Mesodermal cell (in vitro differentiated cells): ENCODE data around the gene KNDC1.

Experiments
- H3K27ac ChIP-seq: 2 replicates; pipeline ENCODE4 v1.7.0; 2013; ENCODE audit warnings: mild to moderate bottlenecking, low read depth, low read length, moderate library complexity; ENCODE audit not compliant: severe bottlenecking
- H3K36me3 ChIP-seq: 2 replicates; pipeline ENCODE4 v1.7.1; 2013; ENCODE audit warnings: mild to moderate bottlenecking, low read length, moderate library complexity; ENCODE audit not compliant: control insufficient read depth, insufficient read depth
- H3K4me1 ChIP-seq: one replicate; pipeline ENCODE4 v1.7.1; 2013; ENCODE audit warnings: mild to moderate bottlenecking, low read length; ENCODE audit not compliant: insufficient read depth, control insufficient read depth, poor library complexity, severe bottlenecking
- H3K4me3 ChIP-seq: 2 replicates; pipeline ENCODE4 v1.7.0; 2013; ENCODE audit warnings: low read length, control low read depth, mild to moderate bottlenecking; ENCODE audit not compliant: insufficient read depth, poor library complexity, severe bottlenecking; ENCODE audit errors: extremely low read depth
- H3K9me3 ChIP-seq: 2 replicates; pipeline ENCODE4 v1.7.1; 2013; ENCODE audit warnings: mild to moderate bottlenecking, low read length, moderate library complexity; ENCODE audit not compliant: control insufficient read depth
- WGBS, 2 experiments: methylation state at CpG; one replicate each; pipeline ENCODE4 v1.1.5; 2013; ENCODE audit warnings: missing lambda C conversion rate in 2 of 2; ENCODE audit not compliant: insufficient coverage in 2 of 2; 5-methylcytosine and 5-hydroxymethylcytosine counted together

The KNDC1 gene

GRCh38 chr10:133182791-133183645 is 23.0 kb downstream of the KNDC1 start:
- no peaks in the 10 kb centered on the region for H3K4me1 ChIP-seq
- H3K36me3 ChIP-seq: no peaks in the 10 kb centered on the region
- WGBS, 2 experiments: 95 to 96% methylated on average over 56 to 61 of the region's 66 CpGs

GRCh38 chr10:133183646-133184378 is 23.8 kb downstream of the KNDC1 start:
- Histone ChIP-seq H3K4me1 (no peaks in the 10 kb centered on the region), H3K9me3 (no peaks in the 10 kb centered on the region), H3K27ac (no peak overlapping the region), H3K36me3 (no peaks in the 10 kb centered on the region), H3K4me3 (no peak overlapping the region)
- 88 to 92% methylated on average over 20 to 21 of the region's 21 CpGs for WGBS, 2 experiments

More at GRCh38 chr10:133182791-133183645, 23.0 kb downstream of the KNDC1 start:
- Histone ChIP-seq H3K9me3 (peaks cover under 1% of the 10 kb centered on the region), H3K27ac (no peak overlapping the region), H3K4me3 (no peak overlapping the region)

- H3K9me3 ChIP-seq: no peaks in the 10 kb centered on the region
- H3K4me1 ChIP-seq: no peaks in the 10 kb centered on the region
- H3K27ac ChIP-seq: no peak overlapping the region
- H3K36me3 ChIP-seq: no peaks in the 10 kb centered on the region
- WGBS, 2 experiments: 76 to 83% methylated on average over 16 to 23 of the region's 23 CpGs
- H3K4me3 ChIP-seq: no peak overlapping the region
Observed at GRCh38 chr10:133184591-133185244, 24.7 kb downstream of the KNDC1 start.

GRCh38 chr10:133185421-133185820 is 25.4 kb downstream of the KNDC1 start:
- no peaks in the 10 kb centered on the region for H3K36me3 ChIP-seq
- no peak overlapping the region for H3K27ac ChIP-seq
- no peak overlapping the region for H3K4me3 ChIP-seq
- no peaks in the 10 kb centered on the region for H3K4me1 ChIP-seq
- H3K9me3 ChIP-seq: no peaks in the 10 kb centered on the region
- 83% methylated on average over 9 to 10 of the region's 11 CpGs for WGBS, 2 experiments

GRCh38 chr10:133185916-133186315 is 25.9 kb downstream of the KNDC1 start:
- WGBS, 2 experiments: 85 to 87% methylated on average over 23 to 26 of the region's 27 CpGs
- Histone ChIP-seq H3K36me3 (no peaks in the 10 kb centered on the region), H3K27ac (no peak overlapping the region)

GRCh38 chr10:133186416-133187090 is 26.5 kb downstream of the KNDC1 start:
- H3K4me3 ChIP-seq: no peak overlapping the region
- no peaks in the 10 kb centered on the region for H3K9me3 ChIP-seq
- 92 to 95% methylated on average over 15 to 27 of the region's 34 CpGs for WGBS, 2 experiments
- H3K36me3 ChIP-seq: no peaks in the 10 kb centered on the region
- no peak overlapping the region for H3K27ac ChIP-seq
- H3K4me1 ChIP-seq: no peaks in the 10 kb centered on the region

More at GRCh38 chr10:133185916-133186315, 25.9 kb downstream of the KNDC1 start:
- no peaks in the 10 kb centered on the region for H3K9me3 ChIP-seq
- H3K4me1 ChIP-seq: no peaks in the 10 kb centered on the region
- no peak overlapping the region for H3K4me3 ChIP-seq

- no peak overlapping the region for H3K27ac ChIP-seq
Observed at GRCh38 chr10:133187091-133187905, 27.3 kb downstream of the KNDC1 start.

GRCh38 chr10:133187906-133188681 is 28.1 kb downstream of the KNDC1 start:
- no peaks in the 10 kb centered on the region for H3K36me3 ChIP-seq
- H3K4me1 ChIP-seq: no peaks in the 10 kb centered on the region
- no peak overlapping the region for H3K27ac ChIP-seq
- H3K9me3 ChIP-seq: no peaks in the 10 kb centered on the region
- no peak overlapping the region for H3K4me3 ChIP-seq
- WGBS, 2 experiments: 91 to 95% methylated on average over 25 to 30 of the region's 38 CpGs

More at GRCh38 chr10:133187091-133187905, 27.3 kb downstream of the KNDC1 start:
- Histone ChIP-seq H3K36me3 (no peaks in the 10 kb centered on the region), H3K4me1 (no peaks in the 10 kb centered on the region), H3K9me3 (no peaks in the 10 kb centered on the region), H3K4me3 (no peak overlapping the region)
- 87 to 90% methylated on average over 28 to 31 of the region's 38 CpGs for WGBS, 2 experiments

- WGBS, 2 experiments: 92 to 97% methylated on average over 22 of the region's 22 CpGs
- no peaks in the 10 kb centered on the region for H3K4me1 ChIP-seq
- H3K36me3 ChIP-seq: no peaks in the 10 kb centered on the region
- no peak overlapping the region for H3K4me3 ChIP-seq
- H3K9me3 ChIP-seq: no peaks in the 10 kb centered on the region
- no peak overlapping the region for H3K27ac ChIP-seq
Observed at GRCh38 chr10:133189256-133189655, 29.2 kb downstream of the KNDC1 start.
